ENCODE measurements around the gene ZNF385A. TPM values are rescaled to one million over a fixed set of nuclear protein-coding genes. Genes with fewer than 3 reads are reported as not detected.

The ZNF385A gene
- total and polyA plus RNA-seq, 2 of the 13 experiments (the other 11 are each of a cell fraction or from before 2014, with no cell fraction given): 0.44 to 0.67 TPM

DNA sequence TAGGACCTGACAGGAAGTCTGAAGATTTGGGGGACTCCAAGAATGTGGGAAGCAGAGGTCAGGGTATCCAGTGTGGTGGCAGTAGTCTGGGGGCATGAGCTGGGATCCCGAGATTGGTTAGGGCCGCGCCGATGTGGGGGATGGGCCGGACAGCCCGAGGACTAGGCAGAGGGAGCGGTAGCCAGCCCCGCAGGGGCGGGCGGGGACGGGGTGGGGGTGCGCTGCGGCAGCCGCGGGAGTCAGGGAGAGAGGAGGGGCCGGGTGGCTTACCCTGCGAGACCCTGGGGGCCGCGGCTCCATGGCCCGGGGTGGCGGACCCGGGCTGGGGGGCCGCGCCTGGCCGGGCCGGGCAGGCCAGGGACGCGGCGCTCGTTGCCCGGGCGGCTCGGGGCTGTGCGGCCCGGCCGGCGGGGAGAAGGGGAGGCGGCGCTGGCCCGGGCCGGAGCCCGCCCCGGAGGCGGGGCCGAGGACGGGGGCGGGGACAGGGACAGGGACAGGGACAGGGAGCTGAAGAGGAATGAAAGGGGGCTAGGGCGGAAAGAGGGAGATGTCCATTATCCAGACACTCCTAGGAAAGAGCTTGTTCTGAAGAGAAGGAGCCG lies 5.6 kb downstream of the ZNF385A start:
- H3K79me2 ChIP-seq (ENCODE audit: insufficient read depth, low read length): no peaks in the 10 kb centered on the region
- WGBS (ENCODE audit: low lambda C conversion rate): 3% methylated on average over 23 of the region's 49 CpGs
- in situ Hi-C loops (cut with HindIII; ENCODE audit: extremely low pct_ligation_motif_present, low pct_unique_long_range_greater_than_20kb): loop anchor here (10.0 kb wide), 1 partner anchor 384 kb away; no protein-coding TSS in a partner anchor
- TF ChIP-seq ZNF747 (CRISPR knock-in tag; IDR thresholded peaks at IDR 0.05; ENCODE audit: borderline replicate concordance) (no peak), GATA4 (IDR thresholded peaks at IDR 0.05; ENCODE audit: borderline replicate concordance, low read depth) (no peak), MAX (IDR thresholded peaks at IDR 0.05) (no peak), TEAD3 (CRISPR knock-in tag; optimal IDR thresholded peaks at IDR 0.05; ENCODE audit: borderline replicate concordance) (no peak), MTF1 (CRISPR knock-in tag; IDR thresholded peaks at IDR 0.05) (no peak), ZNF292 (CRISPR knock-in tag; IDR thresholded peaks at IDR 0.05; ENCODE audit: borderline replicate concordance, low read depth) (no peak), ZNF281 (CRISPR knock-in tag; IDR thresholded peaks at IDR 0.05; ENCODE audit: borderline replicate concordance) (peak; percentile 38; the same call in 1 of the 2 replicates), TBX2 (CRISPR knock-in tag; IDR thresholded peaks at IDR 0.05; ENCODE audit: borderline replicate concordance) (no peak), CREB3 (CRISPR knock-in tag; IDR thresholded peaks at IDR 0.05) (no peak), KAT8 (CRISPR knock-in tag; IDR thresholded peaks at IDR 0.05) (no peak), SCMH1 (CRISPR knock-in tag; IDR thresholded peaks at IDR 0.05; ENCODE audit: borderline replicate concordance) (no peak), NFATC3 (CRISPR knock-in tag; IDR thresholded peaks at IDR 0.05) (no peak), NR0B2 (CRISPR knock-in tag; IDR thresholded peaks at IDR 0.05) (no peak), MIER2 (CRISPR knock-in tag; IDR thresholded peaks at IDR 0.05) (no peak)
- TF ChIP-seq, protein P1, sequence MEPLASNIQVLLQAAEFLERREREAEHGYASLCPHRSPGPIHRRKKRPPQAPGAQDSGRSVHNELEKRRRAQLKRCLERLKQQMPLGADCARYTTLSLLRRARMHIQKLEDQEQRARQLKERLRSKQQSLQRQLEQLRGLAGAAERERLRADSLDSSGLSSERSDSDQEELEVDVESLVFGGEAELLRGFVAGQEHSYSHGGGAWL (CRISPR knock-in tag; IDR thresholded peaks at IDR 0.05): no peak
- TF ChIP-seq, protein P2, sequence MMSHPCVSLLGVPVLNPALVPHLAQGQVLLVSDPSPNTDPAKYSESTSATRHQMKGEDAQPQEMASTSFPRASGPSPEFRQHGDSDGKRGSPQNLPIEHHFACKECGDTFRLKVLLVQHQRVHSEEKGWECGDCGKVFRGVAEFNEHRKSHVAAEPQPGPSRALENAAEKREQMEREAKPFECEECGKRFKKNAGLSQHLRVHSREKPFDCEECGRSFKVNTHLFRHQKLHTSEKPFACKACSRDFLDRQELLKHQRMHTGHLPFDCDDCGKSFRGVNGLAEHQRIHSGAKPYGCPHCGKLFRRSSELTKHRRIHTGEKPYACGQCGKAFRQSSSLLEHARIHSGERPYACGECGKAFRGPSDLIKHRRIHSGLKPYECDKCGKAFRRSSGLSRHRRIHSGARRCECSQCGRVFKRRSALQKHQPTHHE (CRISPR knock-in tag; IDR thresholded peaks at IDR 0.05; ENCODE audit: borderline replicate concordance): no peak

More for the DNA sequence above, 5.6 kb downstream of the ZNF385A start:
- Histone ChIP-seq H2AFZ (ENCODE audit: low read length) (no peak overlapping the region), H3K4me2 (ENCODE audit: low read depth, low read length) (peak overlapping the region; percentile 100), H3K9me3 (ENCODE audit: low read length) (no peaks in the 10 kb centered on the region), H3K9ac (ENCODE audit: insufficient read depth, low read depth, low read length) (peak overlapping the region; percentile 17; the same call in 1 of the 2 replicates), H3K4me3 (replicated peaks in 1 of 3; ENCODE audit: insufficient read depth in 1 of 3, low read depth in 2 of 3, low read length in 3 of 3) (peak overlapping the region; percentile 44 to 71 (median 55)), H4K20me1 (ENCODE audit: insufficient read depth, low read length) (no peaks in the 10 kb centered on the region), H3K27ac (ENCODE audit: extremely low read length, insufficient read depth, low read length) (no peak overlapping the region), H3K4me1 (ENCODE audit: insufficient read depth, low read length) (peaks cover 19% of the 10 kb centered on the region), H3K36me3 (replicated peaks in 1 of 2; ENCODE audit: control insufficient read depth in 1 of 2, insufficient read depth in 2 of 2, low read length in 2 of 2) (no peaks in the 10 kb centered on the region), H3K27me3 (ENCODE audit: control insufficient read depth in 1 of 2, insufficient read depth in 2 of 2, low read length in 2 of 2) (peaks cover 0 to 16% of the 10 kb centered on the region in 2 experiments; a peak in 2 of 5 replicates)
- DNase-seq (ENCODE audit: low spot score) (peak; percentile 29), ATAC-seq (peak; percentile 92), FAIRE-seq (no peak)
- POLR2A ChIA-PET: interaction anchor here (0.7 to 1.4 kb wide), 3 partner anchors 9 to 99 kb away, joined by 4 to 7 read pairs (median 5); partner anchors contain the start of genes CBX5 and HNRNPA1
- intact Hi-C loops (cut with micrococcal nuclease; ENCODE audit: unreplicated experiment): no loop called here
- BruUV-seq (replicated peaks): no TSS peak
- CTCF ChIA-PET (ENCODE audit: low intra/inter-chr PET ratio, low total read pairs): interaction anchor here (0.8 to 2.4 kb wide), 7 partner anchors 9 to 164 kb away, joined by 3 to 27 read pairs (median 6); no protein-coding TSS in a partner anchor

All from HepG2 (cell line).